Measurements from ENCODE around the gene GPRC5C.

DNA sequence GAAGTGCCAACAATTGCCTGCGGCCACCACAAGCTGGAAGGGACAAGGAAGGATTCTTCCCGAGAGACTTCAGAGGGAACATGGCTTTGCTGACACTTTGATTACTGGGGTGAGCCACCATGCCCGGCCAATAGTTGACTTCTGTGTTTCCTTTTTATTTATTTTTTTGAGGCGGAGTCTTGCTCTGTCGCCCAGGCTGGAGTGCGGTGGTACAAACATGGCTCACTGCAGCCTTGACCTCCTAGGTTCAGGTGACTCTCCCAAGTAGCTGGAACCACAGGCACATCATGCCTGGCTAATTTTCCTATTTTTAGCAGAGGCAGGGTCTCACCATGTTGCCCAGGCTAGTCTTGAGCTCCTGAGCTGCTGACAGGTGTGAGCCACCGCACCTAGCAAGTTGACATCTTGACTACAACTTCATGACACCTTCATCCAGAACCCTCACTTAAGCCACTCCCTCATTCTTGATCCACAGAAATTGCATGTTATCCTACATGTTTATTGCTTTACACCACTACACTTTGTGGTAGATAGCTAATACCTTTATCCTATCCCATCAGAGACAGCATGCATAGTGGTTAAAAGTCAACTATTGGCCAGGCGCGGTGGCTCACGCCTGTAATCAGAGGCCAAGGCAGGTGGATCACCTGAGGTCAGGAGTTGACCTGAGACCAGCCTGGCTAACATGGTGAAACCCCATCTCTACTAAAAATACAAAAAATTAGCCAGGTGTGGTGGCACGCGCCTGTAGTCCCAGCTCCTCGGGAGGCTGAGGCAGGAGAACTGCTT is 16.1 kb upstream of the GPRC5C start:
- TF ChIP-seq, protein P1, sequence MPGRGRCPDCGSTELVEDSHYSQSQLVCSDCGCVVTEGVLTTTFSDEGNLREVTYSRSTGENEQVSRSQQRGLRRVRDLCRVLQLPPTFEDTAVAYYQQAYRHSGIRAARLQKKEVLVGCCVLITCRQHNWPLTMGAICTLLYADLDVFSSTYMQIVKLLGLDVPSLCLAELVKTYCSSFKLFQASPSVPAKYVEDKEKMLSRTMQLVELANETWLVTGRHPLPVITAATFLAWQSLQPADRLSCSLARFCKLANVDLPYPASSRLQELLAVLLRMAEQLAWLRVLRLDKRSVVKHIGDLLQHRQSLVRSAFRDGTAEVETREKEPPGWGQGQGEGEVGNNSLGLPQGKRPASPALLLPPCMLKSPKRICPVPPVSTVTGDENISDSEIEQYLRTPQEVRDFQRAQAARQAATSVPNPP (IDR thresholded peaks at IDR 0.05; ENCODE audit: borderline replicate concordance, insufficient read depth, insufficient read length) = no peak
- TF ChIP-seq HLTF (IDR thresholded peaks at IDR 0.05) (no peak), POLR2AphosphoS5 (IDR thresholded peaks at IDR 0.05; ENCODE audit: control insufficient read depth, insufficient read depth, low read depth, low read length) (no peak), GATA2 (CRISPR knock-in tag; IDR thresholded peaks at IDR 0.05) (no peak), RBBP5 (IDR thresholded peaks at IDR 0.05; ENCODE audit: borderline replicate concordance, insufficient read depth, low read length, poor library complexity, severe bottlenecking) (no peak), SMARCE1 (IDR thresholded peaks at IDR 0.05) (no peak), SP1 (CRISPR knock-in tag; IDR thresholded peaks at IDR 0.05) (no peak)
- TF ChIP-seq, protein P2, sequence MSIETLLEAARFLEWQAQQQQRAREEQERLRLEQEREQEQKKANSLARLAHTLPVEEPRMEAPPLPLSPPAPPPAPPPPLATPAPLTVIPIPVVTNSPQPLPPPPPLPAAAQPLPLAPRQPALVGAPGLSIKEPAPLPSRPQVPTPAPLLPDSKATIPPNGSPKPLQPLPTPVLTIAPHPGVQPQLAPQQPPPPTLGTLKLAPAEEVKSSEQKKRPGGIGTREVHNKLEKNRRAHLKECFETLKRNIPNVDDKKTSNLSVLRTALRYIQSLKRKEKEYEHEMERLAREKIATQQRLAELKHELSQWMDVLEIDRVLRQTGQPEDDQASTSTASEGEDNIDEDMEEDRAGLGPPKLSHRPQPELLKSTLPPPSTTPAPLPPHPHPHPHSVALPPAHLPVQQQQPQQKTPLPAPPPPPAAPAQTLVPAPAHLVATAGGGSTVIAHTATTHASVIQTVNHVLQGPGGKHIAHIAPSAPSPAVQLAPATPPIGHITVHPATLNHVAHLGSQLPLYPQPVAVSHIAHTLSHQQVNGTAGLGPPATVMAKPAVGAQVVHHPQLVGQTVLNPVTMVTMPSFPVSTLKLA (conservative IDR thresholded peaks at IDR 0.05) = no peak
- TF ChIP-seq, protein P3, sequence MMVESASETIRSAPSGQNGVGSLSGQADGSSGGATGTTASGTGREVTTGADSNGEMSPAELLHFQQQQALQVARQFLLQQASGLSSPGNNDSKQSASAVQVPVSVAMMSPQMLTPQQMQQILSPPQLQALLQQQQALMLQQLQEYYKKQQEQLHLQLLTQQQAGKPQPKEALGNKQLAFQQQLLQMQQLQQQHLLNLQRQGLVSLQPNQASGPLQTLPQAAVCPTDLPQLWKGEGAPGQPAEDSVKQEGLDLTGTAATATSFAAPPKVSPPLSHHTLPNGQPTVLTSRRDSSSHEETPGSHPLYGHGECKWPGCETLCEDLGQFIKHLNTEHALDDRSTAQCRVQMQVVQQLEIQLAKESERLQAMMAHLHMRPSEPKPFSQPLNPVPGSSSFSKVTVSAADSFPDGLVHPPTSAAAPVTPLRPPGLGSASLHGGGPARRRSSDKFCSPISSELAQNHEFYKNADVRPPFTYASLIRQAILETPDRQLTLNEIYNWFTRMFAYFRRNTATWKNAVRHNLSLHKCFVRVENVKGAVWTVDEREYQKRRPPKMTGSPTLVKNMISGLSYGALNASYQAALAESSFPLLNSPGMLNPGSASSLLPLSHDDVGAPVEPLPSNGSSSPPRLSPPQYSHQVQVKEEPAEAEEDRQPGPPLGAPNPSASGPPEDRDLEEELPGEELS (CRISPR knock-in tag; IDR thresholded peaks at IDR 0.05; ENCODE audit: borderline replicate concordance) = no peak
- TF ChIP-seq, protein P4, sequence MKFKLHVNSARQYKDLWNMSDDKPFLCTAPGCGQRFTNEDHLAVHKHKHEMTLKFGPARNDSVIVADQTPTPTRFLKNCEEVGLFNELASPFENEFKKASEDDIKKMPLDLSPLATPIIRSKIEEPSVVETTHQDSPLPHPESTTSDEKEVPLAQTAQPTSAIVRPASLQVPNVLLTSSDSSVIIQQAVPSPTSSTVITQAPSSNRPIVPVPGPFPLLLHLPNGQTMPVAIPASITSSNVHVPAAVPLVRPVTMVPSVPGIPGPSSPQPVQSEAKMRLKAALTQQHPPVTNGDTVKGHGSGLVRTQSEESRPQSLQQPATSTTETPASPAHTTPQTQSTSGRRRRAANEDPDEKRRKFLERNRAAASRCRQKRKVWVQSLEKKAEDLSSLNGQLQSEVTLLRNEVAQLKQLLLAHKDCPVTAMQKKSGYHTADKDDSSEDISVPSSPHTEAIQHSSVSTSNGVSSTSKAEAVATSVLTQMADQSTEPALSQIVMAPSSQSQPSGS (CRISPR knock-in tag; IDR thresholded peaks at IDR 0.05) = no peak
- TF ChIP-seq, protein P5, sequence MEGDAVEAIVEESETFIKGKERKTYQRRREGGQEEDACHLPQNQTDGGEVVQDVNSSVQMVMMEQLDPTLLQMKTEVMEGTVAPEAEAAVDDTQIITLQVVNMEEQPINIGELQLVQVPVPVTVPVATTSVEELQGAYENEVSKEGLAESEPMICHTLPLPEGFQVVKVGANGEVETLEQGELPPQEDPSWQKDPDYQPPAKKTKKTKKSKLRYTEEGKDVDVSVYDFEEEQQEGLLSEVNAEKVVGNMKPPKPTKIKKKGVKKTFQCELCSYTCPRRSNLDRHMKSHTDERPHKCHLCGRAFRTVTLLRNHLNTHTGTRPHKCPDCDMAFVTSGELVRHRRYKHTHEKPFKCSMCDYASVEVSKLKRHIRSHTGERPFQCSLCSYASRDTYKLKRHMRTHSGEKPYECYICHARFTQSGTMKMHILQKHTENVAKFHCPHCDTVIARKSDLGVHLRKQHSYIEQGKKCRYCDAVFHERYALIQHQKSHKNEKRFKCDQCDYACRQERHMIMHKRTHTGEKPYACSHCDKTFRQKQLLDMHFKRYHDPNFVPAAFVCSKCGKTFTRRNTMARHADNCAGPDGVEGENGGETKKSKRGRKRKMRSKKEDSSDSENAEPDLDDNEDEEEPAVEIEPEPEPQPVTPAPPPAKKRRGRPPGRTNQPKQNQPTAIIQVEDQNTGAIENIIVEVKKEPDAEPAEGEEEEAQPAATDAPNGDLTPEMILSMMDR (IDR thresholded peaks at IDR 0.05 in 2 of 3, conservative IDR thresholded peaks at IDR 0.05 in 1 of 3; ENCODE audit: insufficient read depth in 2 of 3, low read depth in 1 of 3, low read length in 3 of 3) = no peak
- TF ChIP-seq, protein P6, sequence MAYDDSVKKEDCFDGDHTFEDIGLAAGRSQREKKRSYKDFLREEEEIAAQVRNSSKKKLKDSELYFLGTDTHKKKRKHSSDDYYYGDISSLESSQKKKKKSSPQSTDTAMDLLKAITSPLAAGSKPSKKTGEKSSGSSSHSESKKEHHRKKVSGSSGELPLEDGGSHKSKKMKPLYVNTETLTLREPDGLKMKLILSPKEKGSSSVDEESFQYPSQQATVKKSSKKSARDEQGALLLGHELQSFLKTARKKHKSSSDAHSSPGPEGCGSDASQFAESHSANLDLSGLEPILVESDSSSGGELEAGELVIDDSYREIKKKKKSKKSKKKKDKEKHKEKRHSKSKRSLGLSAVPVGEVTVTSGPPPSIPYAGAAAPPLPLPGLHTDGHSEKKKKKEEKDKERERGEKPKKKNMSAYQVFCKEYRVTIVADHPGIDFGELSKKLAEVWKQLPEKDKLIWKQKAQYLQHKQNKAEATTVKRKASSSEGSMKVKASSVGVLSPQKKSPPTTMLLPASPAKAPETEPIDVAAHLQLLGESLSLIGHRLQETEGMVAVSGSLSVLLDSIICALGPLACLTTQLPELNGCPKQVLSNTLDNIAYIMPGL (CRISPR knock-in tag; IDR thresholded peaks at IDR 0.05) = no peak
